ENCODE data around the gene CDKN2AIP. TPM values are rescaled to one million over a fixed set of nuclear protein-coding genes. Genes with fewer than 3 reads are reported as not detected.

The CDKN2AIP gene
- total RNA-seq, 1 experiment from 2014 or later, result 24.0 TPM

- Histone ChIP-seq H2BK120ac (ENCODE audit: low read depth, low read length, poor library complexity, severe bottlenecking) (no peak overlapping the region), H3K4me2 (ENCODE audit: insufficient read depth, insufficient read length, low read length) (no peak overlapping the region), H3K9ac (ENCODE audit: extremely low read depth, insufficient read length, low read length) (no peak overlapping the region), H3K9me3 (ENCODE audit: control insufficient read depth, low read depth, low read length) (no peaks in the 10 kb centered on the region), H2BK12ac (ENCODE audit: insufficient read length, low read depth, low read length) (no peak overlapping the region), H3K4me1 (ENCODE audit: insufficient read depth, low read length) (no peaks in the 10 kb centered on the region; the same call in 1 of the 2 replicates), H2AK5ac (ENCODE audit: insufficient read length, low read length) (no peak overlapping the region), H3K23ac (ENCODE audit: insufficient read length, low read depth, low read length) (no peak overlapping the region), H2AFZ (ENCODE audit: low read length) (no peak overlapping the region), H4K20me1 (ENCODE audit: control insufficient read depth, insufficient read depth, insufficient read length) (no peaks in the 10 kb centered on the region), H3K56ac (ENCODE audit: insufficient read length, low read depth, low read length) (no peak overlapping the region), H3K23me2 (ENCODE audit: insufficient read length, low read depth, low read length, poor library complexity, severe bottlenecking) (no peaks in the 10 kb centered on the region), H3K27me3 (ENCODE audit: insufficient read depth, low read length) (no peaks in the 10 kb centered on the region), H2BK15ac (ENCODE audit: low read depth, low read length) (no peak overlapping the region), H3K79me2 (ENCODE audit: insufficient read depth, low read length) (no peaks in the 10 kb centered on the region), H2BK20ac (ENCODE audit: low read depth, low read length, poor library complexity, severe bottlenecking) (no peak overlapping the region), H4K91ac (ENCODE audit: insufficient read length, low read depth, low read length) (no peak overlapping the region), H3K18ac (ENCODE audit: insufficient read length, low read depth, low read length) (no peak overlapping the region), H3K14ac (ENCODE audit: insufficient read depth, low read length) (no peak overlapping the region), H3K27ac (ENCODE audit: insufficient read length, low read depth, low read length) (no peak overlapping the region), H3T11ph (ENCODE audit: low read length) (no peak overlapping the region), H4K5ac (ENCODE audit: insufficient read length, low read depth, low read length) (no peak overlapping the region), H3K4ac (ENCODE audit: low read depth, low read length) (no peak overlapping the region), H2BK5ac (ENCODE audit: insufficient read length, low read length) (no peak overlapping the region), H4K8ac (replicated peaks; ENCODE audit: insufficient read length, low read depth, low read length) (no peak overlapping the region), H3K79me1 (ENCODE audit: insufficient read depth, low read depth, low read length, poor library complexity, severe bottlenecking) (no peaks in the 10 kb centered on the region)
- TF ChIP-seq CTCF (conservative IDR thresholded peaks at IDR 0.05), result no peak
- Mint-ChIP-seq H3K4me1 (peaks cover 21 to 22% of the 10 kb centered on the region in 2 experiments), H3K9me3 (peaks cover 8 to 16% of the 10 kb centered on the region in 2 experiments; a peak in 4 of 5 replicates), H3K36me3 (ENCODE audit: insufficient read depth in 1 of 3, low read depth in 3 of 3) (peaks cover 3 to 22% (median 19%) of the 10 kb centered on the region in 3 experiments), H3K27ac (no peak overlapping the region), H3K27me3 (ENCODE audit: low read depth) (no peaks in the 10 kb centered on the region), H3K4me3 (no peak overlapping the region)
- no CpG with 5 or more reads among the region's 2 CpGs for WGBS (ENCODE audit: extremely low coverage, insufficient read length, low lambda C conversion rate)
- DNase-seq, result no peak
Measured at GRCh38 chr4:183469936-183470335, 25.5 kb downstream of the CDKN2AIP start.

Measured in H9 (cell line).